Gastrocnemius medialis (tissue), 4 donors: ENCODE data around the gene PLCG2.

ENCODE experiments used
- POLR2A ChIP-seq, 2 donors: fragments of 450-650 bp; IDR thresholded peaks; one replicate each; pipeline ENCODE4 v1.6.1; 2017; ENCODE audit warnings: antibody characterized with exemption in 2 of 2, mild to moderate bottlenecking in 2 of 2, moderate library complexity in 2 of 2
- TF ChIP-seq, protein P1 (sequence below), 5 experiments: fragments of 450-650 bp in 3 of 5; fragments of 200-600 bp in 2 of 5; sonication (generic) in 2 of 5; IDR thresholded peaks in 4 of 5; conservative IDR thresholded peaks in 1 of 5; 1 replicate in 4 of 5; 2 replicates in 1 of 5; pipeline ENCODE4 v1.5.1; 2016 to 2019; ENCODE audit warnings: antibody characterized with exemption in 5 of 5, mild to moderate bottlenecking in 3 of 5, moderate library complexity in 3 of 5

DNA sequence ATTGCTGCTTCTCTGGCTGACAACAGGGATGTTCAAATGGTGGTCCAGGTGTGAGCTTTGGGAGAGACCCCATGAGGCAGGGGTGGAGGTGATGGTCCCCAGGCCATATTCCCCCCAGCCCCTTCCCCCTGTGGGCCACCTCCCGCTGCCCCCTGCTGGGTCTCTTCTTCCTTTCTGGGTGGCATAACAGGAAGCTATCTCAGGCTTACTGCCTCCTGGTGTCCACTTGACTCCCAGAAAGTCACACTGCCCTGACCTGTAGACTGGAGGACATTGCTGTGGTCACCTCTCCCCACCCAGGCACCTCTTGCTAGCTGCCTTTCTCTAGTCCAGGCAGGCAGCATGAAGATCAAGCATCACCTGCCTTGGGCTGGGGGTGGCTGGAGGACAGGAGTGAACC, 46.4 kb upstream of the PLCG2 start:
- no peak for TF ChIP-seq POLR2A (IDR thresholded peaks at IDR 0.05)
- TF ChIP-seq, protein P1, sequence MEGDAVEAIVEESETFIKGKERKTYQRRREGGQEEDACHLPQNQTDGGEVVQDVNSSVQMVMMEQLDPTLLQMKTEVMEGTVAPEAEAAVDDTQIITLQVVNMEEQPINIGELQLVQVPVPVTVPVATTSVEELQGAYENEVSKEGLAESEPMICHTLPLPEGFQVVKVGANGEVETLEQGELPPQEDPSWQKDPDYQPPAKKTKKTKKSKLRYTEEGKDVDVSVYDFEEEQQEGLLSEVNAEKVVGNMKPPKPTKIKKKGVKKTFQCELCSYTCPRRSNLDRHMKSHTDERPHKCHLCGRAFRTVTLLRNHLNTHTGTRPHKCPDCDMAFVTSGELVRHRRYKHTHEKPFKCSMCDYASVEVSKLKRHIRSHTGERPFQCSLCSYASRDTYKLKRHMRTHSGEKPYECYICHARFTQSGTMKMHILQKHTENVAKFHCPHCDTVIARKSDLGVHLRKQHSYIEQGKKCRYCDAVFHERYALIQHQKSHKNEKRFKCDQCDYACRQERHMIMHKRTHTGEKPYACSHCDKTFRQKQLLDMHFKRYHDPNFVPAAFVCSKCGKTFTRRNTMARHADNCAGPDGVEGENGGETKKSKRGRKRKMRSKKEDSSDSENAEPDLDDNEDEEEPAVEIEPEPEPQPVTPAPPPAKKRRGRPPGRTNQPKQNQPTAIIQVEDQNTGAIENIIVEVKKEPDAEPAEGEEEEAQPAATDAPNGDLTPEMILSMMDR (IDR thresholded peaks at IDR 0.05 in 4 of 5, conservative IDR thresholded peaks at IDR 0.05 in 1 of 5) = no peak
